Lower lobe of right lung (tissue), 2 donors: Measurements from ENCODE around the gene LMBR1. TPM values are rescaled to one million over a fixed set of nuclear protein-coding genes. Genes with fewer than 3 reads are reported as not detected.
A peak's percentile ranks its signal among the peaks of the same experiment; 100 is the strongest.
"Not testable (repeated sequence)": the region's sequence is repeated elsewhere in the genome, so short reads cannot be mapped to it uniquely, and the experiment has no call there.

Experiments
- ATAC-seq, 2 donors: fragments of 200-7000 bp; cut with Tn5 transposase; one replicate each; pipeline ENCODE4 v1.9.1; 2020 to 2022; ENCODE audit warnings: mild to moderate bottlenecking in 2 of 2, moderate library complexity in 2 of 2
- DNase-seq: peaks from one replicate; pipeline ENCODE4 v3.0.0-alpha.2; 2020
- H3K27ac ChIP-seq: fragments of 200-600 bp; one replicate; pipeline ENCODE4 v1.8.0; 2022
- H3K27me3 ChIP-seq: fragments of 200-600 bp; one replicate; pipeline ENCODE4 v1.8.0; 2022; ENCODE audit warnings: low read depth
- H3K36me3 ChIP-seq: fragments of 200-600 bp; one replicate; pipeline ENCODE4 v1.8.0; 2022; ENCODE audit warnings: mild to moderate bottlenecking
- H3K4me1 ChIP-seq: fragments of 200-600 bp; one replicate; pipeline ENCODE4 v1.8.0; 2022
- H3K4me3 ChIP-seq: fragments of 200-600 bp; one replicate; pipeline ENCODE4 v1.8.0; 2022; ENCODE audit warnings: mild to moderate bottlenecking
- H3K9me3 ChIP-seq: fragments of 200-600 bp; one replicate; pipeline ENCODE4 v1.8.0; 2022
- intact Hi-C: fragments of 100-400 bp; cut with DNase I; formaldehyde crosslinking; loops from one replicate; pipeline ENCODE4 v1.11.0; 2022
- total RNA-seq: library from RNA; stranded (reverse); fragmentation: NEBNext Ultra II Directional; extraction: Animal tissue kit (Norgen Biotek cat#: 25700); gene quantifications from one replicate; pipeline ENCODE4 v1.2.1, GENCODE V29; 2021
- TF ChIP-seq, protein P1 (sequence below): fragments of 200-600 bp; IDR thresholded peaks from one replicate; pipeline ENCODE4 v1.8.0; 2022; ENCODE audit warnings: antibody characterized with exemption, mild to moderate bottlenecking
- donor health status: DM: no; HTN: yes; CAD: no; lungs with severe emphysema.

The LMBR1 gene
- total RNA-seq, 1 donor from 2014 or later = 71.1 TPM

DNA sequence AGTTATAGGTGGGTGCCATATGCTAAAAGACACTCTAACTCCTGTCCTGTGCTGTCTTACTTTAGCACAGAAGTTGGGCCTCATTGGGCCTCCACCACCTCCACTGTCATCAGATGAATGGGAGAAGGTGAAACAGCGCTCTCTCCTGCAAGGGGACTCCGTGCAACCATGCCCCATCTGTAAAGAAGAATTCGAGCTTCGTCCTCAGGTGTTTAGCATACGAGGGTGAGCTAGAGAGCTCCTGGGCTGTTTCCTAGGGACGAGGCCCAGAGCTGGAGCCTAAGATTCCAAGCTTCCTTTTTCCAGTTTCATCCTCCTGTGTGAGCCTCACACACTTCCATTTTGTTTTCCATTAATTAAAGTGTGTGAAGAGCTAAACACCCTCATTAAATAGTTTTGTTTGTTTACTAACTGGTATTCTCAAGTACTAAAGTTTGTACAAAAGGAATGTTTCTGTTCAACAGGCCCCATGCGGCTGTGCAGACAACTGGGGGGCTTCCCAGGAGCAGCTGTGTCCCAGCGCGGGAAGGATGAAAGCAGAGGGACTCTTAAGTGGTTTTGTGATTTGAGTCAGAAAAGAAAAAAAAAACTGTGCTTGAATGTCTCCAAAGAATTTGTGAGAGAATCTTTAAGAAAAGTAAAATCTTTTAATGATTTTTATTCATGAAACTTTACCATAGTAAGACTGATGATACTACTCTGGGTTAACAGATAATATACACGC lies 238.3 kb downstream of the LMBR1 start:
- no peaks in the 10 kb centered on the region for H3K27me3 ChIP-seq
- intact Hi-C loops = no loop called here
- ATAC-seq (no peak), DNase-seq (no peak)
- no peak overlapping the region for H3K4me3 ChIP-seq
- H3K4me1 ChIP-seq = no peaks in the 10 kb centered on the region
- no peaks in the 10 kb centered on the region for H3K36me3 ChIP-seq
- TF ChIP-seq, protein P1, sequence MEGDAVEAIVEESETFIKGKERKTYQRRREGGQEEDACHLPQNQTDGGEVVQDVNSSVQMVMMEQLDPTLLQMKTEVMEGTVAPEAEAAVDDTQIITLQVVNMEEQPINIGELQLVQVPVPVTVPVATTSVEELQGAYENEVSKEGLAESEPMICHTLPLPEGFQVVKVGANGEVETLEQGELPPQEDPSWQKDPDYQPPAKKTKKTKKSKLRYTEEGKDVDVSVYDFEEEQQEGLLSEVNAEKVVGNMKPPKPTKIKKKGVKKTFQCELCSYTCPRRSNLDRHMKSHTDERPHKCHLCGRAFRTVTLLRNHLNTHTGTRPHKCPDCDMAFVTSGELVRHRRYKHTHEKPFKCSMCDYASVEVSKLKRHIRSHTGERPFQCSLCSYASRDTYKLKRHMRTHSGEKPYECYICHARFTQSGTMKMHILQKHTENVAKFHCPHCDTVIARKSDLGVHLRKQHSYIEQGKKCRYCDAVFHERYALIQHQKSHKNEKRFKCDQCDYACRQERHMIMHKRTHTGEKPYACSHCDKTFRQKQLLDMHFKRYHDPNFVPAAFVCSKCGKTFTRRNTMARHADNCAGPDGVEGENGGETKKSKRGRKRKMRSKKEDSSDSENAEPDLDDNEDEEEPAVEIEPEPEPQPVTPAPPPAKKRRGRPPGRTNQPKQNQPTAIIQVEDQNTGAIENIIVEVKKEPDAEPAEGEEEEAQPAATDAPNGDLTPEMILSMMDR = no peak
- H3K9me3 ChIP-seq = no peaks in the 10 kb centered on the region
- H3K27ac ChIP-seq = no peak overlapping the region

DNA sequence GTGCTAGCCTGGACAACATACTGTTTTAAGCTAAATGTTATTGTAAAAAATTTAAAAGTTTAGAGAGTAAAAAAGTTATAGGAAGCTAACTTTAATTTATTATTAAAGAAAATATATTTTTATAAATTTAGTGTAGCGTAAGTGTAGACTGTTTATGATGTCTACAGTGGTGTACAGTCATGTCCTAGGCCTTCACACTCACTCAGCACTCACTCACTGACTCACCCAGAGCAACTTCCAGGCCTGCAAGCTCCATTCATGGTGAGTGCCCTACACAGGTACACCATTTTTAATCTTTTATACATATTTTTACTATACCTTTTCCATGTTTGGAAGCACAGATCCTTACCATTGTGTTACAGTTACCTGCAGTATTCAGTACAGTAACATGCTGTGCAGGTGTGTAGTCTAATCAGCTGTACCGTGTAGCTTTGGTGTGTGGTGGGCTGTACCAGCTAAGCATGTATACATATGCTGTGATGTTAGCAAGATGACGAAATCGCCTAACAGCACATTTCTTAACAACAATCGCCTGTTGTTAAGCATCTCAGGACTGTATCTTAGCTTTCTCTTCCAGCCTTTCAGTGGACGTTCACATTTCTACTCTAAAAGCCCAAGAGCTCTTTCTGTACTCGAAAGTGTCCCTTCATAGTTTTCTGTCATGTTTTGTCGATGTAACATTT lies 240.0 kb downstream of the LMBR1 start:
- TF ChIP-seq, protein P1 = no peak
- H3K9me3 ChIP-seq = no peaks in the 10 kb centered on the region
- intact Hi-C loops = no loop called here
- H3K36me3 ChIP-seq = no peaks in the 10 kb centered on the region
- DNase-seq = no peak
- H3K4me3 ChIP-seq = no peak overlapping the region
- ATAC-seq = no peak
- H3K27ac ChIP-seq = no peak overlapping the region
- H3K4me1 ChIP-seq = no peaks in the 10 kb centered on the region
- no peaks in the 10 kb centered on the region for H3K27me3 ChIP-seq

DNA sequence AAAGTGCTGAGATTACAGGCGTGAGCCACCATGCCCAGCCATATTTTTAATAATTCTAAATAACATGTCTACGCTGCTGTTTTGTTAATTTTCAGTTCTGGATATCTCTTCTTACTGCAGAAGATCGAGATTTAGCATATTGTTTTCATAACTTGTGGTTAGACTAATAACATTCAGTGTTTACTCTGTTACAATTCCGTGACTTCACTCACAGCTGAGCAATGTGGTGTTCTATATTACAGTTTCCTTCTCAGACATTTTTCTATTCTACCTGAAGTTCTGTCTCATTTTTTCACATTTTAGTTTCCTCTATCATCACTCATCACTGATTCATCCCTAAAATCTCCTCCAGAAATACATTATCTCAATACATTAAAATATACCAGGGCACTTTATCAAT lies 241.5 kb downstream of the LMBR1 start:
- H3K36me3 ChIP-seq = no peaks in the 10 kb centered on the region
- no peak overlapping the region for H3K27ac ChIP-seq
- no peaks in the 10 kb centered on the region for H3K27me3 ChIP-seq
- H3K9me3 ChIP-seq = no peaks in the 10 kb centered on the region
- intact Hi-C loops = no loop called here
- no peaks in the 10 kb centered on the region for H3K4me1 ChIP-seq
- TF ChIP-seq, protein P1 = no peak
- no peak overlapping the region for H3K4me3 ChIP-seq
- DNase-seq (no peak), ATAC-seq (no peak)

DNA sequence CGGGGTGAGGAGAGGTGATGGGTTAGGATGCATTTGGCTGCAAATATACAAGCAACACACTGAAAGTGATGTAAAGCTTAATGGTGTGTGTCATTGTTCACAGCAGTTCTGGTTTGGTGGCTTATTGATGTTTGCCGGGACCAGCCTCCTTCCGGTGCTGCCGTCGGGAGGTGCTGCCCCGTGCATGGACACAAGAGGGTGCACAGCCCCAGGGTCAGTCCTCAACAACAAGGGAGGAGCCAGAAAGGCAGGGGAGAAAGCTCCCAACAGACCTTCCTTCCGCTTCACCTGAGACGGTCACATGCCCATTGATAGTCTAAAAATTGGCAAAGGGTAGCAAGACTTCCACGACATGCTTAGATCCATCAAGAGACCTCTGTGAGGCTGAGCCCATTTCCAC lies 242.9 kb downstream of the LMBR1 start:
- DNase-seq (no peak), ATAC-seq (peak; percentile 77 to 83)
- TF ChIP-seq, protein P1 = peak; percentile 31
- Histone ChIP-seq H3K27ac (no peak overlapping the region), H3K4me3 (no peak overlapping the region), H3K27me3 (no peaks in the 10 kb centered on the region), H3K36me3 (no peaks in the 10 kb centered on the region), H3K4me1 (no peaks in the 10 kb centered on the region), H3K9me3 (no peaks in the 10 kb centered on the region)
- intact Hi-C loops = no loop called here

DNA sequence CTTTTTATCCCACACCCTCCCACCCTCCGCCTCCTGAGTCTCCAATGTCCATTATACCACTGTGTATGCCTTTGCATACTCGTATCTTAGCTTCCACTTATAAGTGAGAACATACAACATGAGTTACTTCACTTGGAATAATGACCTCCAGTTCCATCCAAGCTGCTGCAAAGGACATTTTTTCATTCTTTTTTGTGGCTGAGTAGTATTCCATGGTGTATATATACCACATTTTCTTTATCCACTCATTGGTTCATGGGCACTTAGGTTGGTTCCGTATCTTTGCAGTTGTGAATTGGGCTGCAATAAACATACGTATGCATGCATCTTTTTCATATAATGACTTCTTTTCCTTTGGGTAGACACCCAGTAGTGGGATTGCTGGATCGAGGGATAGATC lies 245.7 kb downstream of the LMBR1 start:
- ATAC-seq, H3K4me1 ChIP-seq, H3K9me3 ChIP-seq, H3K27me3 ChIP-seq, H3K27ac ChIP-seq, H3K4me3 ChIP-seq, DNase-seq, H3K36me3 ChIP-seq, intact Hi-C loops: not testable (repeated sequence)
